ENCODE data around the gene TIGD3. TPM values are rescaled to one million over a fixed set of nuclear protein-coding genes. Genes with fewer than 3 reads are reported as not detected.

The TIGD3 gene
- total RNA-seq, 1 donor from 2014 or later, result 0.10 TPM

DNA sequence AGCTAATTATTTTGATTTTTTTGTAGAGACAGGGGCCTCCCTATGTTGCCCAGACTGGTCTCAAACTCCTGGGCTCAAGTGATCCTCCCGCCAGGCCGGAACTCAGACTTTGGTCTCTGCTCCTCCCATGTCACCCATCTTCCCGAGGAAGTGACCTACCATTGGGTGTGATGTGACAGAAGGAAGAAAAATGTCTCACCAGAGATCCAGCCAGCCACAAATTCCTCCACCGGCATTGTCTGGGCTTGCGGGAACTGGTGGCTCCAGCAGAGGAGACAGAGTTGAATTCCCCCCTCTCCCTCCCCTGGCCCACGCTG lies 27.1 kb downstream of the TIGD3 start:
- Mint-ChIP-seq H3K36me3 (ENCODE audit: low read depth) (no peaks in the 10 kb centered on the region), H3K9me3 (ENCODE audit: low read depth) (no peaks in the 10 kb centered on the region), H3K4me1 (ENCODE audit: low read depth) (peaks cover 53% of the 10 kb centered on the region), H3K27ac (ENCODE audit: unreplicated experiment) (peak overlapping the region; percentile 99), H3K27me3 (ENCODE audit: low read depth) (no peaks in the 10 kb centered on the region), H3K4me3 (ENCODE audit: unreplicated experiment) (peak overlapping the region; percentile 68)
- TF ChIP-seq, protein P1, sequence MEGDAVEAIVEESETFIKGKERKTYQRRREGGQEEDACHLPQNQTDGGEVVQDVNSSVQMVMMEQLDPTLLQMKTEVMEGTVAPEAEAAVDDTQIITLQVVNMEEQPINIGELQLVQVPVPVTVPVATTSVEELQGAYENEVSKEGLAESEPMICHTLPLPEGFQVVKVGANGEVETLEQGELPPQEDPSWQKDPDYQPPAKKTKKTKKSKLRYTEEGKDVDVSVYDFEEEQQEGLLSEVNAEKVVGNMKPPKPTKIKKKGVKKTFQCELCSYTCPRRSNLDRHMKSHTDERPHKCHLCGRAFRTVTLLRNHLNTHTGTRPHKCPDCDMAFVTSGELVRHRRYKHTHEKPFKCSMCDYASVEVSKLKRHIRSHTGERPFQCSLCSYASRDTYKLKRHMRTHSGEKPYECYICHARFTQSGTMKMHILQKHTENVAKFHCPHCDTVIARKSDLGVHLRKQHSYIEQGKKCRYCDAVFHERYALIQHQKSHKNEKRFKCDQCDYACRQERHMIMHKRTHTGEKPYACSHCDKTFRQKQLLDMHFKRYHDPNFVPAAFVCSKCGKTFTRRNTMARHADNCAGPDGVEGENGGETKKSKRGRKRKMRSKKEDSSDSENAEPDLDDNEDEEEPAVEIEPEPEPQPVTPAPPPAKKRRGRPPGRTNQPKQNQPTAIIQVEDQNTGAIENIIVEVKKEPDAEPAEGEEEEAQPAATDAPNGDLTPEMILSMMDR (IDR thresholded peaks at IDR 0.05), result no peak
- DNase-seq (ENCODE audit: low spot score), result no peak

DNA sequence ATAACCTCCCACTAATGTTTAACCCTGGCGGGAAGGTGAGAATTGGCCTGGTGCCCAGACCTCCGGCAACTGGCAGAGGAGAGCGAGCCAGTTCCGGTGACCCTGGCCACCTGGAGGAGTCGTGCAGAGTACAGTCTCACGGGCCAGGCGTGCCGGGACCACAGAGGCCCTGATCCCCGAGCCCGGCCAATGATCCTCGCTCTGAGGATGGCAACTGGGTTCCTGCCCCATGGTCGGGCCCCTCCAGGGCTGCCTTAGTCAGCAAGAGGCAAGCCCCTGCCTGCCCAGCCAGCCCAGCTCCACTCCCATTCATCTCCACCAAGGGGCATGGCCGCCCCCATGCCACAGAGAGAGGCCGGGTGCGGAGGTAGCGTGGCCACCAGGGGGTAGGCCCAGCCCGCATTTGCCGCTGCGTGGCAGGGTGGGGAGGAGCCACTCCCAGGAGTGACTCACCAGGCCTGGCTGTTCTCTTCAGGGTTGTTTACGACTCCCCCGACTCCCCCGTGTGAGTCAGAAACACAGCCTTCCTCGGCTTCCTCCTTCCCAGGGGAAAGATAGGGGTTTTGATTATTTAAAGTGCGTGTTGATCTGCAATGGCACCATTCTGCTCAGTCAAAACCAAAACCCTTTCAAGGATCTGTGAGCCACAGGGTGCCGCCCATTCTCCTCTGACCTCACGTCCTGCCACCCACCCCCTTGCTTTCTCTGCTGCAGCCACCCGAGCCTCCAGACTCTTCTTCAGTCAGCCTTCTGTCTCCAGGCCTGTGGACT lies 27.7 kb downstream of the TIGD3 start, which contains the start of gene SLC25A45:
TSS of gene SLC25A45 (minus strand) at position 614 of the 771 bp plus-strand sequence. CDS start 695 bp downstream, outside the sequence.
- Mint-ChIP-seq H3K4me3 (ENCODE audit: unreplicated experiment) (peak within 1 kb of the TSS; percentile 68), H3K36me3 (ENCODE audit: low read depth) (no peaks in the 10 kb centered on the region), H3K27me3 (ENCODE audit: low read depth) (no peaks in the 10 kb centered on the region), H3K9me3 (ENCODE audit: low read depth) (no peaks in the 10 kb centered on the region), H3K27ac (ENCODE audit: unreplicated experiment) (peak within 1 kb of the TSS; percentile 99), H3K4me1 (ENCODE audit: low read depth) (peaks cover 53% of the 10 kb centered on the region)
- DNase-seq (ENCODE audit: low spot score), result no peak
- TF ChIP-seq, protein P1 (IDR thresholded peaks at IDR 0.05), result peak; percentile 87

DNA sequence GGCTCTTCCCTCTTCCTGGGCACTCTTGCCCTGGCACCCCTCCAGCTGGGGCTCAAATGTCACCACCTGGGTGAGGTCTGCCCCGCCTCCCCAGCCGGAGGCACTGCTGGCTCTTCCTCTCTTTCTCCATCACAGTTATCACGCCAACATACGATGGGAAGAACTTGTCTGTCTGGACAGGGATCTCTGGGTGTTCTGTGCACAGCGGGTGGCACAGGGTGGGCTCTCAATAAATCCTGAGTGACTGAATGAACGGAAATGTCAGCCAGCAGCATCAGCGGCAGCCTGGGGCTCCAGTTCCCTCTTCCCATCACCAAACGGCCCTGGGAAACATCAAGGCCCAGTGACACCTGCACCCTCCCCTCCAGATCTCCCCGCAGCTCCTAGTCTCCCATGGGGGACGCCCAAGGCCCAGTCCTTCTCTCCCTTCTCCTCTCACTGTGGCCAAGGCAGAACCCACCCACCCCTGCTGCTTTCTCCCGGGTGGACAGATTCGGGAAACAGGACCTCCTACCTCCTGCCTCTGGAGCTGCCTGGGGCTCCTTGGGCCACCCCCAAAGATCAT lies 28.3 kb downstream of the TIGD3 start:
- peak overlapping the region; percentile 99 for H3K27ac Mint-ChIP-seq (ENCODE audit: unreplicated experiment)
- TF ChIP-seq, protein P1 (IDR thresholded peaks at IDR 0.05), result no peak
- H3K4me1 Mint-ChIP-seq (ENCODE audit: low read depth), result peaks cover 56% of the 10 kb centered on the region
- no peaks in the 10 kb centered on the region for H3K27me3 Mint-ChIP-seq (ENCODE audit: low read depth)
- DNase-seq (ENCODE audit: low spot score), result no peak
- no peaks in the 10 kb centered on the region for H3K9me3 Mint-ChIP-seq (ENCODE audit: low read depth)
- no peaks in the 10 kb centered on the region for H3K36me3 Mint-ChIP-seq (ENCODE audit: low read depth)
- peak overlapping the region; percentile 68 for H3K4me3 Mint-ChIP-seq (ENCODE audit: unreplicated experiment)

DNA sequence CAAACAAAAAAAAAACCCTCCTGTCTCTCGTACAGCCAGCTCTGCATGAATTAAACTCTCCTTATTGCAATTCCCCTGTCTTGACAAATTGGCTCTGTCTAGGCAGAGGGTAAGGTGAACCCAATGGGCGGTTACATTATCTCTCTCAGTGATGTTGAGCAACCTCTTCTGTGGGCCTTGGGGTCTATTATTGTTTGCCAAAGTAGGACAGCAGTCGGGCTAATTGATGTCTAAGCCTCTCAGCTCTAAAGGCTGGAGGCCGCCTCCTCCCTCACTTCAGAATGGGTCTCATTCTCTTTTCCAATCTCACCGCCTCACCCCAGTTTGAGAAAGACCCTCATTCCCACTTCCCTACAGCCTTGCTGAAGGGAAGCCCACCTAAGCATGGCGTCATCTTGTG lies 29.2 kb downstream of the TIGD3 start:
- no peak for DNase-seq (ENCODE audit: low spot score)
- H3K36me3 Mint-ChIP-seq (ENCODE audit: low read depth), result no peaks in the 10 kb centered on the region
- H3K9me3 Mint-ChIP-seq (ENCODE audit: low read depth), result no peaks in the 10 kb centered on the region
- H3K27ac Mint-ChIP-seq (ENCODE audit: unreplicated experiment), result peak overlapping the region; percentile 99
- peak overlapping the region; percentile 10 for H3K4me3 Mint-ChIP-seq (ENCODE audit: unreplicated experiment)
- no peaks in the 10 kb centered on the region for H3K27me3 Mint-ChIP-seq (ENCODE audit: low read depth)
- TF ChIP-seq, protein P1 (IDR thresholded peaks at IDR 0.05), result no peak
- peaks cover 65% of the 10 kb centered on the region for H3K4me1 Mint-ChIP-seq (ENCODE audit: low read depth)

DNA sequence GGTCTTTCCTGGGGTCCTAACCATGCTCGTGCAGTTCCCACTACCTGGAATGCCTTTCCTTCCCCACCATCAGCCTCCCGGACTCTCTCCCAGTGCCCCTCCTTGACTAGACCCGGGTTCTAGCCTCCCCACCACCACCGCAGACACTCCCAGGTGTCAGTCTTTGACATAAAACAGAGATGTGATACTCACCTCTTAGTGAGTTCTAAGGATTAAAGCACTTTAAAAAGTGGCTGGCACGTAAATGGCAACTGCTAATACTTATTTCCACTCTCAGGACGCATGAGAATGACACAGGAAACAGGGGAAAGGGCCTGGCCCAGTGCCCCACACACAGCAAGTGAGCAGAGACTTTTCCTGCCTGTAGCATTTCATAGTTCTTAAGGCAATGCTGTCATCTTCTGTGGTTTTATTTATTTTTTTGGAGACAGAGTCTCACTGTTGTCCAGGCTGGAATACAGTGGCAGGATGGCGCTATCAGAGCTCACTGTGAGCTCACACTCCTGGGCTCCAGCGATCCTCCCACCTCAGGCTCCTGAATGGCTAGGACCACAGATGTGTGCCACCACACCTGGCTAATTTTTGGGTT lies 29.8 kb downstream of the TIGD3 start:
- DNase-seq (ENCODE audit: low spot score), result no peak
- Mint-ChIP-seq H3K27me3 (ENCODE audit: low read depth) (no peaks in the 10 kb centered on the region), H3K27ac (ENCODE audit: unreplicated experiment) (peak overlapping the region; percentile 99), H3K9me3 (ENCODE audit: low read depth) (no peaks in the 10 kb centered on the region), H3K4me3 (ENCODE audit: unreplicated experiment) (no peak overlapping the region), H3K4me1 (ENCODE audit: low read depth) (peaks cover 71% of the 10 kb centered on the region), H3K36me3 (ENCODE audit: low read depth) (no peaks in the 10 kb centered on the region)
- TF ChIP-seq, protein P1 (IDR thresholded peaks at IDR 0.05), result no peak

All from chondrocyte (in vitro differentiated cells).